ENCODE measurements around the gene ZXDC. TPM values are rescaled to one million over a fixed set of nuclear protein-coding genes. Genes with fewer than 3 reads are reported as not detected.
A peak's percentile ranks its signal among the peaks of the same experiment; 100 is the strongest.

Gene ZXDC
- total and polyA plus RNA-seq, 2 donors (not counting 3 experiments of a cell fraction or from before 2014, with no cell fraction given): 15.2 to 22.6 TPM

- ChIA-PET CTCF (interaction anchor here (1.3 to 2.2 kb wide), 4 partner anchors 9 to 48 kb away, joined by 3 to 8 read pairs (median 6); partner anchors contain the start of gene ZXDC), POLR2A (no interaction called here)
- Histone ChIP-seq H4K20me1 (replicated peaks; ENCODE audit: control insufficient read depth, extremely low read depth, insufficient read depth, low read length) (no peaks in the 10 kb centered on the region), H3K27me3 (ENCODE audit: control insufficient read depth in 2 of 2, insufficient read depth in 2 of 2, low read length in 2 of 2) (peaks cover 0 to 1% of the 10 kb centered on the region in 2 experiments), H3K9me1 (replicated peaks; ENCODE audit: control insufficient read depth, extremely low read depth, insufficient read depth, low read length) (no peaks in the 10 kb centered on the region), H3K79me2 (ENCODE audit: control insufficient read depth, insufficient read depth, low read length) (no peaks in the 10 kb centered on the region), H3K9ac (replicated peaks; ENCODE audit: extremely low read depth, insufficient read depth, low read length) (no peak overlapping the region), H3K4me3 (replicated peaks in 1 of 3; ENCODE audit: insufficient read depth in 1 of 3, low read depth in 1 of 3, low read length in 3 of 3) (no peak overlapping the region), H3K36me3 (ENCODE audit: control insufficient read depth in 2 of 2, extremely low read depth in 1 of 2, insufficient read depth in 2 of 2, low read length in 2 of 2) (no peaks in the 10 kb centered on the region), H3K4me2 (ENCODE audit: insufficient read depth, low read length) (peak overlapping the region; percentile 8), H3K4me1 (ENCODE audit: control insufficient read depth, extremely low read depth, insufficient read depth, low read length) (peaks cover 15% of the 10 kb centered on the region), H2AFZ (ENCODE audit: low read depth, low read length) (peak overlapping the region; percentile 3), H3K27ac (ENCODE audit: insufficient read depth, low read depth, low read length) (no peak overlapping the region), H3K9me3 (replicated peaks; ENCODE audit: control insufficient read depth, insufficient read depth, low read length) (no peaks in the 10 kb centered on the region)
- no TSS peak for BruUV-seq (replicated peaks)
- DNase-seq (ENCODE audit: low read depth, low spot score) (peak; percentile 48), FAIRE-seq (peak; percentile 74)
- intact Hi-C loops (cut with micrococcal nuclease) (loop anchor here (1.0 kb wide), 1 partner anchor 11 kb away; no protein-coding TSS in a partner anchor), dilution Hi-C loops (cut with MboI; ENCODE audit: extremely low pct_ligation_motif_present, low sequenced_read_pairs) (no loop called here)
- no peak for TF ChIP-seq POLR2AphosphoS5 (IDR thresholded peaks at IDR 0.05; ENCODE audit: insufficient read depth, low read depth, low read length)
- TF ChIP-seq GATA2 (IDR thresholded peaks at IDR 0.05; ENCODE audit: insufficient read depth, insufficient read length, low read depth, low read length): no peak
- TF ChIP-seq, protein P1, sequence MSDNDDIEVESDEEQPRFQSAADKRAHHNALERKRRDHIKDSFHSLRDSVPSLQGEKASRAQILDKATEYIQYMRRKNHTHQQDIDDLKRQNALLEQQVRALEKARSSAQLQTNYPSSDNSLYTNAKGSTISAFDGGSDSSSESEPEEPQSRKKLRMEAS (IDR thresholded peaks at IDR 0.05; ENCODE audit: insufficient read depth, insufficient read length): peak; percentile 32
- TF ChIP-seq, protein P2, sequence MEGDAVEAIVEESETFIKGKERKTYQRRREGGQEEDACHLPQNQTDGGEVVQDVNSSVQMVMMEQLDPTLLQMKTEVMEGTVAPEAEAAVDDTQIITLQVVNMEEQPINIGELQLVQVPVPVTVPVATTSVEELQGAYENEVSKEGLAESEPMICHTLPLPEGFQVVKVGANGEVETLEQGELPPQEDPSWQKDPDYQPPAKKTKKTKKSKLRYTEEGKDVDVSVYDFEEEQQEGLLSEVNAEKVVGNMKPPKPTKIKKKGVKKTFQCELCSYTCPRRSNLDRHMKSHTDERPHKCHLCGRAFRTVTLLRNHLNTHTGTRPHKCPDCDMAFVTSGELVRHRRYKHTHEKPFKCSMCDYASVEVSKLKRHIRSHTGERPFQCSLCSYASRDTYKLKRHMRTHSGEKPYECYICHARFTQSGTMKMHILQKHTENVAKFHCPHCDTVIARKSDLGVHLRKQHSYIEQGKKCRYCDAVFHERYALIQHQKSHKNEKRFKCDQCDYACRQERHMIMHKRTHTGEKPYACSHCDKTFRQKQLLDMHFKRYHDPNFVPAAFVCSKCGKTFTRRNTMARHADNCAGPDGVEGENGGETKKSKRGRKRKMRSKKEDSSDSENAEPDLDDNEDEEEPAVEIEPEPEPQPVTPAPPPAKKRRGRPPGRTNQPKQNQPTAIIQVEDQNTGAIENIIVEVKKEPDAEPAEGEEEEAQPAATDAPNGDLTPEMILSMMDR (IDR thresholded peaks at IDR 0.05; ENCODE audit: extremely low read depth in 1 of 2, insufficient read depth in 1 of 2, low read depth in 1 of 2, low read length in 2 of 2): peak; percentile 16 to 45
- no peak for TF ChIP-seq MYC (IDR thresholded peaks at IDR 0.05; ENCODE audit: low read depth, low read length)
- TF ChIP-seq EZH2 (IDR thresholded peaks at IDR 0.05; ENCODE audit: borderline replicate concordance, low read depth, low read length, severe bottlenecking): no peak
- TF ChIP-seq FOS (IDR thresholded peaks at IDR 0.05; ENCODE audit: borderline replicate concordance, insufficient read depth, low read length): no peak
- no peak for TF ChIP-seq POLR2A (IDR thresholded peaks at IDR 0.05; ENCODE audit: low read depth, low read length)
- no peak for TF ChIP-seq JUN (IDR thresholded peaks at IDR 0.05; ENCODE audit: borderline replicate concordance, insufficient read depth, insufficient read length, low read depth)
Observed at GRCh38 chr3:126487151-126487771, 11.6 kb upstream of the ZXDC start.

All from endothelial cell of umbilical vein (primary cell).